B cell (primary cell): ENCODE measurements around the gene NXNL1.

Source experiments
- EZH2 ChIP-seq: IDR thresholded peaks from 2 replicates; pipeline ENCODE4 v1.6.1; 2012; ENCODE audit warnings: borderline replicate concordance, low read depth, mild to moderate bottlenecking, moderate library complexity, low read length; ENCODE audit not compliant: insufficient read depth, poor library complexity, severe bottlenecking
- TF ChIP-seq, protein P1 (sequence below): fragments of 200-600 bp; IDR thresholded peaks from one replicate; pipeline ENCODE4 v1.8.0; 2022; ENCODE audit warnings: antibody characterized with exemption, mild to moderate bottlenecking

DNA sequence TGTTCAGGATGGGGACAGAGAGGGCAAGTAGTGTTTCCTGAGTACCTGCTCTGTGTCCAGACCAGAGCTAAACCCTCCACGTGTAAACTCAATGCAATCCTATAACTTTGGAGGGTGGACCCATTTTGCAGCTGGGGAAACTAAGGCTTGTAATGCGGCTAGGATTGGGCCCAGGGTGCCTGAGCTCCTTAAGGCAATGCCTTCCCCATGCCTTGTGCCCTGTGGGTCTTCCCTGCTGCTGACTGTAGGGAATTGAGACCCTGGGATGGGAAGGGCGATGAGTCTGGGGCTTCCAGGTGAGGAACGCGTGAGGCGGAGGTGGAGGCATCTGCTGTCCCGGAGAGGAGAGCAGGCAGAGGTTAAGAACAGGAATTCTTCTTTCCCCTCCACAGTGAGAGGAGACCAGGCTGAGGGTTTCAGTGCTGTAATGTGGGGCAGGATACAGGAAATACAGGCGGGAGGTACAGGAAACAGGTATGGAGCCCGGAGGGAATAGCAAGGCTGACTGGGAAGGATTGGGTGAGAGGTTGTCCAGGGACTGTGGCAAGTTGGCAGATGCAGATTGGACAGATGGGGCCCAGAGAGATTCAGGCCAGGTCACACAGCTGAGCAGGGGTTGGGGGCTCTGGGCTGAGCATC lies 28.8 kb upstream of the NXNL1 start:
- no peak for TF ChIP-seq EZH2
- TF ChIP-seq, protein P1, sequence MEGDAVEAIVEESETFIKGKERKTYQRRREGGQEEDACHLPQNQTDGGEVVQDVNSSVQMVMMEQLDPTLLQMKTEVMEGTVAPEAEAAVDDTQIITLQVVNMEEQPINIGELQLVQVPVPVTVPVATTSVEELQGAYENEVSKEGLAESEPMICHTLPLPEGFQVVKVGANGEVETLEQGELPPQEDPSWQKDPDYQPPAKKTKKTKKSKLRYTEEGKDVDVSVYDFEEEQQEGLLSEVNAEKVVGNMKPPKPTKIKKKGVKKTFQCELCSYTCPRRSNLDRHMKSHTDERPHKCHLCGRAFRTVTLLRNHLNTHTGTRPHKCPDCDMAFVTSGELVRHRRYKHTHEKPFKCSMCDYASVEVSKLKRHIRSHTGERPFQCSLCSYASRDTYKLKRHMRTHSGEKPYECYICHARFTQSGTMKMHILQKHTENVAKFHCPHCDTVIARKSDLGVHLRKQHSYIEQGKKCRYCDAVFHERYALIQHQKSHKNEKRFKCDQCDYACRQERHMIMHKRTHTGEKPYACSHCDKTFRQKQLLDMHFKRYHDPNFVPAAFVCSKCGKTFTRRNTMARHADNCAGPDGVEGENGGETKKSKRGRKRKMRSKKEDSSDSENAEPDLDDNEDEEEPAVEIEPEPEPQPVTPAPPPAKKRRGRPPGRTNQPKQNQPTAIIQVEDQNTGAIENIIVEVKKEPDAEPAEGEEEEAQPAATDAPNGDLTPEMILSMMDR: no peak
